Endodermal cell (in vitro differentiated cells): ENCODE data around the gene ATP2B3. TPM values are rescaled to one million over a fixed set of nuclear protein-coding genes. Genes with fewer than 3 reads are reported as not detected.

Experiments used
- DNase-seq: peaks from one replicate; pipeline ENCODE4 v3.0.0-alpha.2; 2017
- H3K27ac ChIP-seq: 2 replicates; pipeline ENCODE4 v1.5.1; 2013; ENCODE audit warnings: mild to moderate bottlenecking, low read depth, low read length, moderate library complexity
- H3K27me3 ChIP-seq: 2 replicates; pipeline ENCODE4 v1.6.1; 2013; ENCODE audit warnings: mild to moderate bottlenecking, low read length, moderate library complexity; ENCODE audit not compliant: insufficient read depth, control insufficient read depth, poor library complexity, severe bottlenecking
- H3K36me3 ChIP-seq: 2 replicates; pipeline ENCODE4 v1.7.0; 2013; ENCODE audit warnings: mild to moderate bottlenecking, low read length, moderate library complexity; ENCODE audit not compliant: control insufficient read depth, insufficient read depth
- H3K4me1 ChIP-seq: one replicate; pipeline ENCODE4 v1.7.0; 2013; ENCODE audit warnings: low read length; ENCODE audit not compliant: control insufficient read depth, insufficient read depth
- H3K4me3 ChIP-seq: 2 replicates; pipeline ENCODE4 v1.5.1; 2013; ENCODE audit warnings: mild to moderate bottlenecking, low read length, moderate library complexity
- H3K9ac ChIP-seq: 2 replicates; pipeline ENCODE4 v1.6.1; 2013; ENCODE audit warnings: mild to moderate bottlenecking, low read length, moderate library complexity; ENCODE audit not compliant: poor library complexity, severe bottlenecking; ENCODE audit errors: extremely low read depth
- H3K9me3 ChIP-seq: 2 replicates; pipeline ENCODE4 v1.6.1; 2013; ENCODE audit warnings: mild to moderate bottlenecking, low read length, moderate library complexity; ENCODE audit not compliant: control insufficient read depth
- H3K27ac Mint-ChIP-seq: 2 replicates; pipeline ENCODE4 v1.8.0; 2020; ENCODE audit warnings: mixed read lengths
- H3K27me3 Mint-ChIP-seq: 2 replicates; pipeline ENCODE4 v1.8.0; 2021; ENCODE audit warnings: mild to moderate bottlenecking, mixed read lengths; ENCODE audit not compliant: insufficient read depth
- H3K36me3 Mint-ChIP-seq: 2 replicates; pipeline ENCODE4 v1.8.0; 2020; ENCODE audit warnings: low read depth, mixed read lengths
- H3K4me1 Mint-ChIP-seq: 2 replicates; pipeline ENCODE4 v1.8.0; 2020; ENCODE audit warnings: mixed read lengths
- H3K4me3 Mint-ChIP-seq: 2 replicates; pipeline ENCODE4 v1.8.0; 2020; ENCODE audit warnings: mild to moderate bottlenecking, moderate library complexity, mixed read lengths
- H3K9me3 Mint-ChIP-seq: 2 replicates; pipeline ENCODE4 v1.8.0; 2020; ENCODE audit warnings: mild to moderate bottlenecking, mixed read lengths
- CTCF ChIP-seq: fragments of 200-600 bp; sonication (generic); conservative IDR thresholded peaks from 2 replicates; pipeline ENCODE4 v1.5.0; 2021; ENCODE audit warnings: antibody characterized with exemption, mild to moderate bottlenecking
- WGBS, 2 experiments: methylation state at CpG; one replicate each; pipeline versions ENCODE4 v1.1.5 to v1.1.7; 2013; ENCODE audit warnings: missing lambda C conversion rate in 2 of 2, mixed read lengths in 1 of 2; ENCODE audit not compliant: insufficient coverage in 1 of 2, insufficient read length in 1 of 2; 5-methylcytosine and 5-hydroxymethylcytosine counted together
- total RNA-seq, 2 donors: library from RNA; stranded (reverse); fragmentation: NEBNext Ultra II Directional in 1 of 2; extraction: Animal tissue kit (Norgen Biotek cat#: 25700) in 1 of 2; gene quantifications; 2 replicates in 1 of 2; 3 replicates in 1 of 2; pipeline ENCODE4 v1.2.1, GENCODE V29; 2021

The ATP2B3 gene
- total RNA-seq, 2 donors from 2014 or later: not detected

GRCh38 chrX:153493085-153493484 is 24.4 kb upstream of the ATP2B3 start:
- no peak for DNase-seq
- Mint-ChIP-seq H3K9me3 (peaks cover 45% of the 10 kb centered on the region), H3K36me3 (no peaks in the 10 kb centered on the region), H3K4me3 (no peak overlapping the region), H3K27ac (no peak overlapping the region), H3K4me1 (no peaks in the 10 kb centered on the region), H3K27me3 (no peaks in the 10 kb centered on the region)
- WGBS, 2 experiments: 86 to 95% methylated on average over 7 to 11 of the region's 11 CpGs
- Histone ChIP-seq H3K27ac (no peak overlapping the region), H3K9me3 (no peaks in the 10 kb centered on the region), H3K4me3 (no peak overlapping the region), H3K9ac (no peak overlapping the region), H3K36me3 (no peaks in the 10 kb centered on the region), H3K27me3 (no peaks in the 10 kb centered on the region), H3K4me1 (no peaks in the 10 kb centered on the region)
- no peak for TF ChIP-seq CTCF

- TF ChIP-seq CTCF: no peak
- H3K36me3 Mint-ChIP-seq: no peaks in the 10 kb centered on the region
- Histone ChIP-seq H3K27me3 (no peaks in the 10 kb centered on the region), H3K9me3 (no peaks in the 10 kb centered on the region), H3K4me3 (no peak overlapping the region), H3K9ac (no peak overlapping the region), H3K36me3 (no peaks in the 10 kb centered on the region), H3K27ac (no peak overlapping the region), H3K4me1 (no peaks in the 10 kb centered on the region)
- WGBS, 2 experiments: 85 to 100% methylated on average over 1 to 9 of the region's 12 CpGs
- H3K27ac Mint-ChIP-seq: no peak overlapping the region
- H3K27me3 Mint-ChIP-seq: no peaks in the 10 kb centered on the region
- H3K9me3 Mint-ChIP-seq: peaks cover 48% of the 10 kb centered on the region
- DNase-seq: no peak
- H3K4me1 Mint-ChIP-seq: no peaks in the 10 kb centered on the region
- H3K4me3 Mint-ChIP-seq: no peak overlapping the region
Observed at GRCh38 chrX:153494061-153494460, 23.4 kb upstream of the ATP2B3 start.

GRCh38 chrX:153494541-153495361 is 22.7 kb upstream of the ATP2B3 start, which contains the start of gene BGN:
BGN (plus strand) TSS chrX:153494980; CDS start chrX:153504632, 9,652 bp downstream.
- Histone ChIP-seq H3K27ac (no peak within 1 kb of the TSS), H3K9ac (no peak within 1 kb of the TSS), H3K27me3 (no peaks in the 10 kb centered on the region), H3K36me3 (no peaks in the 10 kb centered on the region), H3K4me1 (no peaks in the 10 kb centered on the region), H3K9me3 (no peaks in the 10 kb centered on the region), H3K4me3 (no peak within 1 kb of the TSS)
- DNase-seq: peak; percentile 81
- H3K27me3 Mint-ChIP-seq: no peaks in the 10 kb centered on the region
- 43 to 67% methylated on average over 2 to 28 of the region's 41 CpGs for WGBS, 2 experiments
- no peaks in the 10 kb centered on the region for H3K4me1 Mint-ChIP-seq
- H3K36me3 Mint-ChIP-seq: no peaks in the 10 kb centered on the region
- TF ChIP-seq CTCF: peak; percentile 62
- no peak within 1 kb of the TSS for H3K4me3 Mint-ChIP-seq
- H3K27ac Mint-ChIP-seq: no peak within 1 kb of the TSS
- peaks cover 44% of the 10 kb centered on the region for H3K9me3 Mint-ChIP-seq
